HG03108 (cell line): ENCODE measurements around the gene LRMDA.
"Not testable (repeated sequence)": the region's sequence is repeated elsewhere in the genome, so short reads cannot be mapped to it uniquely, and the experiment has no call there.

Experiments used
- ATAC-seq: cut with Tn5 transposase; IDR thresholded peaks from one replicate; pipeline ENCODE4 v1.9.1; 2021; ENCODE audit warnings: moderate library complexity; ENCODE audit not compliant: unreplicated experiment

Gene LRMDA

GRCh38 chr10:76581506-76582256 is 1150.3 kb downstream of the LRMDA start:
- ATAC-seq = no peak

GRCh38 chr10:76582531-76582930 is 1151.1 kb downstream of the LRMDA start:
- no peak for ATAC-seq

GRCh38 chr10:76583711-76584161 is 1152.3 kb downstream of the LRMDA start:
- ATAC-seq = no peak

- ATAC-seq = not testable (repeated sequence)
These were observed 1153.0 kb downstream of the LRMDA start for GRCh38 chr10:76584466-76584865.
